Caco-2 (cell line): Measurements from ENCODE around the gene FAT1. TPM values are rescaled to one million over a fixed set of nuclear protein-coding genes. Genes with fewer than 3 reads are reported as not detected.

Experiments
- BruUV-seq: library from RNA; stranded (reverse); fragments of 400-500 nt; replicated peaks from 2 replicates; lab custom pipeline; 2021; lab: Mats Ljungman, UMichigan
- CTCF ChIA-PET: fragments of 300-600 bp; sonication (Branson Sonifier 250); formaldehyde crosslinking; loops from one replicate; lab custom pipeline; 2022; ENCODE audit warnings: antibody characterized with exemption; lab: Charles Lee
- POLR2A ChIA-PET: fragments of 300-600 bp; sonication (Branson Sonifier 250); formaldehyde crosslinking; loops from one replicate; lab custom pipeline; 2022; ENCODE audit warnings: antibody characterized with exemption; lab: Charles Lee
- DNase-seq, 2 experiments: peaks; one replicate each; pipeline versions ENCODE4 v3.0.0 to v3.0.0-alpha.2; 2020 to 2022
- H3K27me3 ChIP-seq: replicated peaks from 2 replicates; pipeline ENCODE4 v1.6.0; 2011; ENCODE audit warnings: low read length; ENCODE audit not compliant: control insufficient read depth, insufficient read depth
- H3K36me3 ChIP-seq: 2 replicates; pipeline ENCODE4 v1.5.1; 2011; ENCODE audit warnings: low read length; ENCODE audit not compliant: control insufficient read depth, insufficient read depth
- H3K4me1 ChIP-seq: fragments of 250-450 bp; sonication (Bioruptor Pico); 2 replicates; pipeline ENCODE4 v1.5.1; 2020; ENCODE audit warnings: mild to moderate bottlenecking
- H3K4me3 ChIP-seq: 2 replicates; pipeline ENCODE4 v1.5.1; 2011; ENCODE audit warnings: low read depth, mild to moderate bottlenecking, control low read depth, low read length
- H3K9me3 ChIP-seq: fragments of 250-450 bp; sonication (Bioruptor Pico); 2 replicates; pipeline ENCODE4 v1.5.1; 2020; ENCODE audit warnings: mild to moderate bottlenecking, moderate library complexity
- H3K27ac Mint-ChIP-seq: one replicate; pipeline ENCODE4 v1.8.0; 2022; ENCODE audit warnings: mixed read lengths; ENCODE audit not compliant: unreplicated experiment
- H3K27me3 Mint-ChIP-seq: one replicate; pipeline ENCODE4 v1.8.0; 2022; ENCODE audit warnings: mixed read lengths; ENCODE audit not compliant: insufficient read depth, unreplicated experiment
- H3K36me3 Mint-ChIP-seq: one replicate; pipeline ENCODE4 v1.8.0; 2022; ENCODE audit warnings: mild to moderate bottlenecking, mixed read lengths; ENCODE audit not compliant: insufficient read depth, unreplicated experiment
- H3K4me1 Mint-ChIP-seq: one replicate; pipeline ENCODE4 v1.8.0; 2022; ENCODE audit warnings: low read depth, mixed read lengths; ENCODE audit not compliant: unreplicated experiment
- H3K4me3 Mint-ChIP-seq: one replicate; pipeline ENCODE4 v1.8.0; 2022; ENCODE audit warnings: mild to moderate bottlenecking, moderate library complexity, mixed read lengths; ENCODE audit not compliant: unreplicated experiment
- H3K9me3 Mint-ChIP-seq: one replicate; pipeline ENCODE4 v1.8.0; 2022; ENCODE audit warnings: mixed read lengths; ENCODE audit not compliant: unreplicated experiment
- intact Hi-C: fragments of 100-400 bp; cut with micrococcal nuclease; formaldehyde crosslinking; loops from one replicate; pipeline ENCODE4 v1.10.0; 2022; ENCODE audit not compliant: unreplicated experiment
- total RNA-seq: library from RNA; stranded (reverse); gene quantifications from 2 replicates; pipeline ENCODE4 v1.2.3, GENCODE V29; 2022
- TF ChIP-seq, protein P1 (sequence below), 2 experiments: fragments of 200-600 bp in 1 of 2; IDR thresholded peaks; 1 replicate in 1 of 2; 2 replicates in 1 of 2; pipeline versions ENCODE4 v1.5.1 to v1.8.0; 2011 to 2022; ENCODE audit warnings: antibody characterized with exemption in 1 of 2, control low read depth in 1 of 2, inconsistent platforms in 1 of 2, low read depth in 1 of 2, low read length in 1 of 2, mild to moderate bottlenecking in 1 of 2, moderate library complexity in 1 of 2; ENCODE audit not compliant: insufficient read depth in 1 of 2, severe bottlenecking in 1 of 2, unreplicated experiment in 1 of 2

FAT1 gene
- total RNA-seq, 1 experiment from 2014 or later, result 135 TPM

DNA sequence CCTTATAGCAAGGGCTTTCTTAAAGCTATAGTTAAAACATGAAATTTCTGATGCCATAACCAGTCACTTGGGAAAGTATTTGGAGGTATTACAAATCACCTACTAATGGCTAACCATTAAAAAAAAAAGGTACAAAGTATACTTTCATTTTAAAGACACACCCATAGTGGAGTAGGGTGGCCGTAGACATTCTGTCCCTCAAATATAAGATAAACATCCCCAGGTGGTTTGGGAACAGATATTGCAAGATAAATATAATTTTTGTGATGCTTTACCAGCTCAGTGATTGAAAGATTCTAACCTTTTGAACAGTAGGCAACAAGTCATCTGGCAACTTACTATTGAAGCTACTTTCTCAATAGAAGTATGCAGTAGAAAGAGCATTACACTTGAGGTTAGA is 6.2 kb upstream of the FAT1 start:
- Histone ChIP-seq H3K36me3 (no peaks in the 10 kb centered on the region), H3K4me3 (no peak overlapping the region), H3K9me3 (no peaks in the 10 kb centered on the region), H3K27me3 (no peaks in the 10 kb centered on the region), H3K4me1 (peaks cover 6% of the 10 kb centered on the region; the same call in 1 of the 2 replicates)
- ChIA-PET POLR2A (no interaction called here), CTCF (no interaction called here)
- H3K36me3 Mint-ChIP-seq, result peaks cover 12% of the 10 kb centered on the region
- no TSS peak for BruUV-seq
- DNase-seq, result no peak
- no peaks in the 10 kb centered on the region for H3K27me3 Mint-ChIP-seq
- TF ChIP-seq, protein P1, sequence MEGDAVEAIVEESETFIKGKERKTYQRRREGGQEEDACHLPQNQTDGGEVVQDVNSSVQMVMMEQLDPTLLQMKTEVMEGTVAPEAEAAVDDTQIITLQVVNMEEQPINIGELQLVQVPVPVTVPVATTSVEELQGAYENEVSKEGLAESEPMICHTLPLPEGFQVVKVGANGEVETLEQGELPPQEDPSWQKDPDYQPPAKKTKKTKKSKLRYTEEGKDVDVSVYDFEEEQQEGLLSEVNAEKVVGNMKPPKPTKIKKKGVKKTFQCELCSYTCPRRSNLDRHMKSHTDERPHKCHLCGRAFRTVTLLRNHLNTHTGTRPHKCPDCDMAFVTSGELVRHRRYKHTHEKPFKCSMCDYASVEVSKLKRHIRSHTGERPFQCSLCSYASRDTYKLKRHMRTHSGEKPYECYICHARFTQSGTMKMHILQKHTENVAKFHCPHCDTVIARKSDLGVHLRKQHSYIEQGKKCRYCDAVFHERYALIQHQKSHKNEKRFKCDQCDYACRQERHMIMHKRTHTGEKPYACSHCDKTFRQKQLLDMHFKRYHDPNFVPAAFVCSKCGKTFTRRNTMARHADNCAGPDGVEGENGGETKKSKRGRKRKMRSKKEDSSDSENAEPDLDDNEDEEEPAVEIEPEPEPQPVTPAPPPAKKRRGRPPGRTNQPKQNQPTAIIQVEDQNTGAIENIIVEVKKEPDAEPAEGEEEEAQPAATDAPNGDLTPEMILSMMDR (IDR thresholded peaks at IDR 0.05; ENCODE audit: insufficient read depth in 1 of 2, low read depth in 1 of 2, low read length in 1 of 2, severe bottlenecking in 1 of 2, unreplicated experiment in 1 of 2), result no peak
- intact Hi-C loops, result loop anchor here (5.0 to 10.0 kb wide), 5 partner anchors 37 to 875 kb away; no protein-coding TSS in a partner anchor
- H3K27ac Mint-ChIP-seq, result no peak overlapping the region
- H3K4me1 Mint-ChIP-seq, result peaks cover 9% of the 10 kb centered on the region
- H3K4me3 Mint-ChIP-seq, result no peak overlapping the region
- H3K9me3 Mint-ChIP-seq, result no peaks in the 10 kb centered on the region

DNA sequence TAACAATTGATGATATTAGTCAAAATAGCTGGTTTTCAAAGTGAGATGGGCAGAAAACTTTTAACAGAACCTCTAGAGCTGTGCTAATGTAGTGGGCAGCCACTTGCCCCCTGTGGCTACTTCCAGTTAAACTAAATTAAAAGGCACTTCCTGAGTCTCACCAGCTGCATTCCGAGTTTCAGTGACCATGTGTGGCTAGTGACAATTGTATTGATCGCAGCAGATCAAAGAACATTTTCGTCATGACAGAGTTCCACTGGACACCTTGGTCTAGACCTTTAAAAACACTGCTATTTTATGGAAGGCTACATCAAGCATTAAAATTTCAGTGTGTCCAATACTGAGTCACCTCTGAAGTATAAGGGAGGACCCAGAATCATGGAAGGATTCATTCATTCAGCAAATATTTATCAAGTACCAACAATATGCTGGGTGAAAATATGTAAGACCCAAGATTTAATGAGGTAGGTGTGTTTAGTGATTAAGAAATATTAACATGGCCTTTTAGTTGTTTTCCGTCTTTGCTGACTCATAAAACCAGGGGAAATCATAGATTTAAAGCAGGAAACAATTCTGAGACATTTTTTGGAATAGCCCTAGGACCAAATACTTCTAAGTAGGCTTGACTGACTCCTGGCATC is 5.1 kb upstream of the FAT1 start:
- Histone ChIP-seq H3K27me3 (no peaks in the 10 kb centered on the region), H3K9me3 (no peaks in the 10 kb centered on the region), H3K4me3 (no peak overlapping the region), H3K36me3 (no peaks in the 10 kb centered on the region), H3K4me1 (peaks cover 6% of the 10 kb centered on the region; the same call in 1 of the 2 replicates)
- intact Hi-C loops, result loop anchor here (5.0 to 10.0 kb wide), 5 partner anchors 39 to 876 kb away; no protein-coding TSS in a partner anchor
- ChIA-PET POLR2A (no interaction called here), CTCF (no interaction called here)
- no TSS peak for BruUV-seq
- Mint-ChIP-seq H3K9me3 (no peaks in the 10 kb centered on the region), H3K27me3 (no peaks in the 10 kb centered on the region), H3K4me1 (peaks cover 9% of the 10 kb centered on the region), H3K36me3 (peaks cover 21% of the 10 kb centered on the region), H3K4me3 (no peak overlapping the region), H3K27ac (no peak overlapping the region)
- TF ChIP-seq, protein P1 (IDR thresholded peaks at IDR 0.05; ENCODE audit: insufficient read depth in 1 of 2, low read depth in 1 of 2, low read length in 1 of 2, severe bottlenecking in 1 of 2, unreplicated experiment in 1 of 2), result no peak
- no peak for DNase-seq

DNA sequence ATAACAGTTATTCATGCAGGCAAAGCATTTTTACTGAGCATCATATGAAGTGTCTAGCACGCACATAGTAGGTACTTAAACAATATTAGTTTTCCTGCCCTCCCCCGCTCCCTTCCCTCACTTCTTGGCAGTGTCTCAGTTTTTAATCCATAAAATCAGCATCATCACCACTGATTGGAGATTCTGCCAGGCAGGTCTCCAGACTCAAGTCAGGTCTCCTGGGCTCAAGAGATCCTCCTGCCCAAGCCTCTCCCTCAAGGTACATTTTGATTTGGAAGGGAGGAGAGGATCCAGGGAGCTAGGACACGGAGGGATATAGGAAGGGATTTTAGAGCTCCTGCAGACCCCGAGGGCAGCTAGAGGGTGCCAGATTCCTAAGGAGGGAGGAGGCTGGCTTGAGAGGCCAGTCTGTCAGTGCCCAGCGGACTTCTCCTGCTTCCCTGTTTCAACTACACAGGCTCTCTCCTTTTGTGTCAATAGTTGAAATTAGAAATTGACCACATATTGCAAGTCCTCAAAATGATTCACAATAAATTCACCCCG is 4.4 kb upstream of the FAT1 start:
- Mint-ChIP-seq H3K36me3 (peaks cover 23% of the 10 kb centered on the region), H3K4me3 (peak overlapping the region; percentile 92), H3K9me3 (no peaks in the 10 kb centered on the region), H3K27ac (no peak overlapping the region), H3K27me3 (no peaks in the 10 kb centered on the region), H3K4me1 (peaks cover 9% of the 10 kb centered on the region)
- Histone ChIP-seq H3K36me3 (no peaks in the 10 kb centered on the region), H3K4me1 (peaks cover 6% of the 10 kb centered on the region; the same call in 1 of the 2 replicates), H3K4me3 (no peak overlapping the region), H3K9me3 (no peaks in the 10 kb centered on the region), H3K27me3 (no peaks in the 10 kb centered on the region)
- DNase-seq, result peak in 1 of 2 experiments; percentile 44
- TF ChIP-seq, protein P1 (IDR thresholded peaks at IDR 0.05; ENCODE audit: insufficient read depth in 1 of 2, low read depth in 1 of 2, low read length in 1 of 2, severe bottlenecking in 1 of 2, unreplicated experiment in 1 of 2), result no peak
- BruUV-seq, result no TSS peak
- ChIA-PET CTCF (interaction anchor here (1.5 kb wide), 1 partner anchor 12 kb away, joined by 3 read pairs; no protein-coding TSS in a partner anchor), POLR2A (interaction anchor here (1.4 kb wide), 1 partner anchor 38 kb away, joined by 3 read pairs; no protein-coding TSS in a partner anchor)
- intact Hi-C loops, result loop anchor here (2.0 to 10.0 kb wide), 6 partner anchors 39 to 877 kb away; no protein-coding TSS in a partner anchor
